GM23338 (cell line): ENCODE measurements around the gene KIAA1755. TPM values are rescaled to one million over a fixed set of nuclear protein-coding genes. Genes with fewer than 3 reads are reported as not detected.

Experiments
- ATAC-seq: fragments of 200-7000 bp; cut with Tn5 transposase; 3 replicates; pipeline ENCODE4 v1.9.1; 2020
- DNase-seq: peaks from one replicate; pipeline ENCODE4 v3.0.0-alpha.2; 2015; ENCODE audit warnings: low spot score
- H2AFZ ChIP-seq: fragments of 200-600 bp; sonication (generic); 2 replicates; pipeline ENCODE4 v1.8.0; 2016; ENCODE audit warnings: antibody characterized with exemption, mild to moderate bottlenecking, moderate library complexity
- H3F3A ChIP-seq: fragments of 200-600 bp; sonication (generic); replicated peaks from 2 replicates; pipeline ENCODE4 v1.8.0; 2017; ENCODE audit warnings: antibody characterized with exemption, mixed run types, low read depth
- H3K27ac ChIP-seq: fragments of 200-600 bp; sonication (generic); 2 replicates; pipeline ENCODE4 v1.6.1; 2016; ENCODE audit warnings: low read depth
- H3K27me3 ChIP-seq: fragments of 200-600 bp; sonication (generic); 2 replicates; pipeline ENCODE4 v1.8.0; 2016; ENCODE audit warnings: mild to moderate bottlenecking, mixed run types, moderate library complexity; ENCODE audit not compliant: insufficient read depth
- H3K36me3 ChIP-seq: fragments of 200-600 bp; sonication (generic); 2 replicates; pipeline ENCODE4 v1.8.0; 2016; ENCODE audit warnings: mild to moderate bottlenecking; ENCODE audit not compliant: insufficient read depth
- H3K4me1 ChIP-seq: fragments of 200-600 bp; sonication (generic); 2 replicates; pipeline ENCODE4 v1.8.0; 2016; ENCODE audit warnings: mild to moderate bottlenecking, moderate library complexity; ENCODE audit not compliant: insufficient read depth
- H3K4me2 ChIP-seq: fragments of 200-600 bp; sonication (generic); 2 replicates; pipeline ENCODE4 v1.7.1; 2017; ENCODE audit warnings: mixed run types
- H3K4me3 ChIP-seq: fragments of 200-600 bp; sonication (generic); 2 replicates; pipeline ENCODE4 v1.6.1; 2016; ENCODE audit warnings: mixed run types
- H3K79me2 ChIP-seq: fragments of 200-600 bp; sonication (generic); replicated peaks from 2 replicates; pipeline ENCODE4 v1.8.0; 2017; ENCODE audit warnings: mild to moderate bottlenecking; ENCODE audit not compliant: insufficient read depth
- H3K9me2 ChIP-seq: fragments of 200-600 bp; sonication (generic); 2 replicates; pipeline ENCODE4 v1.8.0; 2017; ENCODE audit not compliant: insufficient read depth
- H4K20me1 ChIP-seq: fragments of 200-600 bp; sonication (generic); replicated peaks from 2 replicates; pipeline ENCODE4 v1.8.0; 2017; ENCODE audit warnings: mild to moderate bottlenecking; ENCODE audit not compliant: insufficient read depth
- H3K27ac Mint-ChIP-seq: 2 replicates; pipeline ENCODE4 v1.8.0; 2020; ENCODE audit warnings: inconsistent platforms, mild to moderate bottlenecking, moderate library complexity, mixed read lengths
- H3K27me3 Mint-ChIP-seq: 3 replicates; pipeline ENCODE4 v1.8.0; 2022; ENCODE audit warnings: low read depth, mild to moderate bottlenecking, moderate library complexity, mixed read lengths, inconsistent platforms; ENCODE audit not compliant: insufficient read depth, poor library complexity
- H3K36me3 Mint-ChIP-seq: 3 replicates; pipeline ENCODE4 v1.8.0; 2021; ENCODE audit warnings: low read depth, mild to moderate bottlenecking, inconsistent platforms, moderate library complexity, mixed read lengths
- H3K4me1 Mint-ChIP-seq: 3 replicates; pipeline ENCODE4 v1.8.0; 2020; ENCODE audit warnings: mild to moderate bottlenecking, inconsistent platforms, mixed read lengths
- H3K4me3 Mint-ChIP-seq: 3 replicates; pipeline ENCODE4 v1.8.0; 2021; ENCODE audit warnings: moderate library complexity, mild to moderate bottlenecking, inconsistent platforms, mixed read lengths
- H3K9me3 Mint-ChIP-seq: 3 replicates; pipeline ENCODE4 v1.8.0; 2020; ENCODE audit warnings: moderate library complexity, mild to moderate bottlenecking, inconsistent platforms, mixed read lengths
- CREB1 ChIP-seq: fragments of 250-450 bp; sonication (Bioruptor Pico); IDR thresholded peaks from 2 replicates; pipeline ENCODE4 v1.5.0; 2020; ENCODE audit warnings: low read depth, mild to moderate bottlenecking, moderate library complexity
- EZH2 ChIP-seq: fragments of 200-600 bp; sonication (generic); IDR thresholded peaks from one replicate; pipeline ENCODE4 v1.8.0; 2017; ENCODE audit warnings: antibody characterized with exemption, mild to moderate bottlenecking, low read depth; ENCODE audit not compliant: unreplicated experiment
- EZH2phosphoT487 ChIP-seq: fragments of 200-600 bp; sonication (generic); IDR thresholded peaks from one replicate; pipeline ENCODE4 v1.8.1; 2018; ENCODE audit warnings: antibody characterized with exemption; ENCODE audit not compliant: unreplicated experiment
- JUNB ChIP-seq: IDR thresholded peaks from one replicate; pipeline ENCODE4 v1.6.1; 2016; ENCODE audit warnings: antibody characterized with exemption; ENCODE audit not compliant: unreplicated experiment
- NANOG ChIP-seq: IDR thresholded peaks from 2 replicates; pipeline ENCODE4 v1.6.1; 2016; ENCODE audit warnings: antibody characterized with exemption, borderline replicate concordance
- POLR2AphosphoS5 ChIP-seq: IDR thresholded peaks from 2 replicates; pipeline ENCODE4 v1.6.1; 2016; ENCODE audit warnings: antibody characterized with exemption, low read depth
- STAT1 ChIP-seq: IDR thresholded peaks from one replicate; pipeline ENCODE4 v1.6.1; 2016; ENCODE audit warnings: antibody characterized with exemption; ENCODE audit not compliant: unreplicated experiment
- ZNF114 ChIP-seq: fragments of 250-450 bp; sonication (Bioruptor Pico); IDR thresholded peaks from 2 replicates; pipeline ENCODE4 v1.5.0; 2020; ENCODE audit warnings: mild to moderate bottlenecking, moderate library complexity
- ZNF331 ChIP-seq: fragments of 250-450 bp; sonication (Bioruptor Pico); IDR thresholded peaks from 2 replicates; pipeline ENCODE4 v1.5.0; 2020; ENCODE audit warnings: low read depth, mild to moderate bottlenecking, moderate library complexity
- polyA plus RNA-seq: library from polyadenylated mRNA; unstranded; fragments of >200 nt; fragmentation: Nextera tagmentation; extraction: Ambion mirVana; gene quantifications from 2 replicates; pipeline ENCODE4 v1.2.1, GENCODE V29; 2016
- total RNA-seq: library from RNA; depleted of rRNA; stranded (reverse); fragments of >200 nt; shearing (Covaris generic); gene quantifications from 2 replicates; pipeline ENCODE4 v1.2.3, GENCODE V29; 2014
- TF ChIP-seq, protein P1 (sequence below): IDR thresholded peaks from one replicate; pipeline ENCODE4 v1.6.1; 2018; ENCODE audit warnings: antibody characterized with exemption; ENCODE audit not compliant: unreplicated experiment
- TF ChIP-seq, protein P2 (sequence below): fragments of 250-450 bp; sonication (Bioruptor Pico); IDR thresholded peaks from 2 replicates; pipeline ENCODE4 v1.5.0; 2020; ENCODE audit warnings: mild to moderate bottlenecking, moderate library complexity
- TF ChIP-seq, protein P3 (sequence below): IDR thresholded peaks from 2 replicates; pipeline ENCODE4 v1.6.1; 2016; ENCODE audit warnings: antibody characterized with exemption
- TF ChIP-seq, protein P4 (sequence below), 2 experiments: fragments of 200-600 bp in 1 of 2; sonication (generic) in 1 of 2; conservative IDR thresholded peaks; 2 replicates each; pipeline versions ENCODE4 v1.5.1 to v1.6.1; 2016 to 2017; ENCODE audit warnings: antibody characterized with exemption in 2 of 2, low read depth in 2 of 2, mild to moderate bottlenecking in 2 of 2, moderate library complexity in 1 of 2

KIAA1755 gene
- total and polyA plus RNA-seq, 2 experiments from 2014 or later, result 0.28 TPM; not detected in 1

DNA sequence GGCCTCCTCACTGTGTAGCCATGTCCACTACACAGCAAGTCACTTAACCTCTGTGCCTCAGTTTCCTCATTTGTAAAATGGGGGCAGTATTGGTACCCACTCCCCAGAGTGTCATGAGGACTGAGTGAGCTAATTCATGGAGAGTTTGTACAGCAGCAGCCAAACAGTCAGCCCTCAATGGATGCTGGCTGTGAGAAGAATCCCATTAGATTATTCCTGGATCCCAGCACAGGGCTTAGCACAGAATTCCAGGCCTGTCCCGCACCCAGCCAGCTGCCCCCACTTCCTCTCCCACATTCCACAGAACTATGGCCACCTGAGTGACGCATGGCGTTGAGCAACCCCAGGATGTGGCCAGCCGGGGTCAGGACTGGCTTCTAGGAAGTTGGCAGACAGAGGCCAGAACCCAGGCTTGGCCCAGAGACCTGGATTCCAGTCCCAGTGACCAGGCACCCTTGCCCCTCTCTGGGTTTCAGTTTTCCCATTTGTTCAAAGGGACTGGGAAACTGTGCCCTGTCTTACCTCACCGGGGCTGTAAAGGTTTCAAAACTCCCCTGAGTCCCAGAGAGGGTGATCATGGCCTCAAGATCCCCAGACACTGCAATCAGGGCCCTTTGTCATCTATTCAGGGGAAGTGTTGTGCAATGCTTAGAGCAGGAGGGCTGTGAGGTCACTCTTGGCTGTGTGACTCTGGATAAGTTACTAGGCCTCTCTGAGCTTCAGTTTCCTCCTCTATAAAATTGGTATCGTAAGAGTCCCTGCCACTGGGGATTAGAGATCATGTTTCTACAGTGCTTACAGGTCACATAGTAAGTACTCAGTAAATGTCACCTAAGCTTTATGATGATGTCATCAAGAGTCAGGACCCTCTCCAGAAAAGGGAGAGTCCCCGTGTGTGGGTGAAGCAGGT is 92.4 kb downstream of the KIAA1755 start:
- no peaks in the 10 kb centered on the region for H3K79me2 ChIP-seq
- H3K4me3 ChIP-seq, result no peak overlapping the region
- Mint-ChIP-seq H3K9me3 (no peaks in the 10 kb centered on the region), H3K36me3 (no peaks in the 10 kb centered on the region), H3K4me3 (no peak overlapping the region), H3K27ac (no peak overlapping the region), H3K4me1 (no peaks in the 10 kb centered on the region; the same call in 1 of the 3 replicates), H3K27me3 (peaks cover 5% of the 10 kb centered on the region)
- H3K9me2 ChIP-seq, result no peaks in the 10 kb centered on the region
- ATAC-seq, result no peak
- H3K4me1 ChIP-seq, result no peaks in the 10 kb centered on the region
- TF ChIP-seq JUNB (no peak), EZH2phosphoT487 (no peak), ZNF114 (CRISPR knock-in tag) (no peak), ZNF331 (CRISPR knock-in tag) (no peak), CREB1 (CRISPR knock-in tag) (no peak), POLR2AphosphoS5 (no peak), EZH2 (no peak), NANOG (no peak), STAT1 (no peak)
- TF ChIP-seq, protein P1, sequence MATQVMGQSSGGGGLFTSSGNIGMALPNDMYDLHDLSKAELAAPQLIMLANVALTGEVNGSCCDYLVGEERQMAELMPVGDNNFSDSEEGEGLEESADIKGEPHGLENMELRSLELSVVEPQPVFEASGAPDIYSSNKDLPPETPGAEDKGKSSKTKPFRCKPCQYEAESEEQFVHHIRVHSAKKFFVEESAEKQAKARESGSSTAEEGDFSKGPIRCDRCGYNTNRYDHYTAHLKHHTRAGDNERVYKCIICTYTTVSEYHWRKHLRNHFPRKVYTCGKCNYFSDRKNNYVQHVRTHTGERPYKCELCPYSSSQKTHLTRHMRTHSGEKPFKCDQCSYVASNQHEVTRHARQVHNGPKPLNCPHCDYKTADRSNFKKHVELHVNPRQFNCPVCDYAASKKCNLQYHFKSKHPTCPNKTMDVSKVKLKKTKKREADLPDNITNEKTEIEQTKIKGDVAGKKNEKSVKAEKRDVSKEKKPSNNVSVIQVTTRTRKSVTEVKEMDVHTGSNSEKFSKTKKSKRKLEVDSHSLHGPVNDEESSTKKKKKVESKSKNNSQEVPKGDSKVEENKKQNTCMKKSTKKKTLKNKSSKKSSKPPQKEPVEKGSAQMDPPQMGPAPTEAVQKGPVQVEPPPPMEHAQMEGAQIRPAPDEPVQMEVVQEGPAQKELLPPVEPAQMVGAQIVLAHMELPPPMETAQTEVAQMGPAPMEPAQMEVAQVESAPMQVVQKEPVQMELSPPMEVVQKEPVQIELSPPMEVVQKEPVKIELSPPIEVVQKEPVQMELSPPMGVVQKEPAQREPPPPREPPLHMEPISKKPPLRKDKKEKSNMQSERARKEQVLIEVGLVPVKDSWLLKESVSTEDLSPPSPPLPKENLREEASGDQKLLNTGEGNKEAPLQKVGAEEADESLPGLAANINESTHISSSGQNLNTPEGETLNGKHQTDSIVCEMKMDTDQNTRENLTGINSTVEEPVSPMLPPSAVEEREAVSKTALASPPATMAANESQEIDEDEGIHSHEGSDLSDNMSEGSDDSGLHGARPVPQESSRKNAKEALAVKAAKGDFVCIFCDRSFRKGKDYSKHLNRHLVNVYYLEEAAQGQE, result no peak
- TF ChIP-seq, protein P2, sequence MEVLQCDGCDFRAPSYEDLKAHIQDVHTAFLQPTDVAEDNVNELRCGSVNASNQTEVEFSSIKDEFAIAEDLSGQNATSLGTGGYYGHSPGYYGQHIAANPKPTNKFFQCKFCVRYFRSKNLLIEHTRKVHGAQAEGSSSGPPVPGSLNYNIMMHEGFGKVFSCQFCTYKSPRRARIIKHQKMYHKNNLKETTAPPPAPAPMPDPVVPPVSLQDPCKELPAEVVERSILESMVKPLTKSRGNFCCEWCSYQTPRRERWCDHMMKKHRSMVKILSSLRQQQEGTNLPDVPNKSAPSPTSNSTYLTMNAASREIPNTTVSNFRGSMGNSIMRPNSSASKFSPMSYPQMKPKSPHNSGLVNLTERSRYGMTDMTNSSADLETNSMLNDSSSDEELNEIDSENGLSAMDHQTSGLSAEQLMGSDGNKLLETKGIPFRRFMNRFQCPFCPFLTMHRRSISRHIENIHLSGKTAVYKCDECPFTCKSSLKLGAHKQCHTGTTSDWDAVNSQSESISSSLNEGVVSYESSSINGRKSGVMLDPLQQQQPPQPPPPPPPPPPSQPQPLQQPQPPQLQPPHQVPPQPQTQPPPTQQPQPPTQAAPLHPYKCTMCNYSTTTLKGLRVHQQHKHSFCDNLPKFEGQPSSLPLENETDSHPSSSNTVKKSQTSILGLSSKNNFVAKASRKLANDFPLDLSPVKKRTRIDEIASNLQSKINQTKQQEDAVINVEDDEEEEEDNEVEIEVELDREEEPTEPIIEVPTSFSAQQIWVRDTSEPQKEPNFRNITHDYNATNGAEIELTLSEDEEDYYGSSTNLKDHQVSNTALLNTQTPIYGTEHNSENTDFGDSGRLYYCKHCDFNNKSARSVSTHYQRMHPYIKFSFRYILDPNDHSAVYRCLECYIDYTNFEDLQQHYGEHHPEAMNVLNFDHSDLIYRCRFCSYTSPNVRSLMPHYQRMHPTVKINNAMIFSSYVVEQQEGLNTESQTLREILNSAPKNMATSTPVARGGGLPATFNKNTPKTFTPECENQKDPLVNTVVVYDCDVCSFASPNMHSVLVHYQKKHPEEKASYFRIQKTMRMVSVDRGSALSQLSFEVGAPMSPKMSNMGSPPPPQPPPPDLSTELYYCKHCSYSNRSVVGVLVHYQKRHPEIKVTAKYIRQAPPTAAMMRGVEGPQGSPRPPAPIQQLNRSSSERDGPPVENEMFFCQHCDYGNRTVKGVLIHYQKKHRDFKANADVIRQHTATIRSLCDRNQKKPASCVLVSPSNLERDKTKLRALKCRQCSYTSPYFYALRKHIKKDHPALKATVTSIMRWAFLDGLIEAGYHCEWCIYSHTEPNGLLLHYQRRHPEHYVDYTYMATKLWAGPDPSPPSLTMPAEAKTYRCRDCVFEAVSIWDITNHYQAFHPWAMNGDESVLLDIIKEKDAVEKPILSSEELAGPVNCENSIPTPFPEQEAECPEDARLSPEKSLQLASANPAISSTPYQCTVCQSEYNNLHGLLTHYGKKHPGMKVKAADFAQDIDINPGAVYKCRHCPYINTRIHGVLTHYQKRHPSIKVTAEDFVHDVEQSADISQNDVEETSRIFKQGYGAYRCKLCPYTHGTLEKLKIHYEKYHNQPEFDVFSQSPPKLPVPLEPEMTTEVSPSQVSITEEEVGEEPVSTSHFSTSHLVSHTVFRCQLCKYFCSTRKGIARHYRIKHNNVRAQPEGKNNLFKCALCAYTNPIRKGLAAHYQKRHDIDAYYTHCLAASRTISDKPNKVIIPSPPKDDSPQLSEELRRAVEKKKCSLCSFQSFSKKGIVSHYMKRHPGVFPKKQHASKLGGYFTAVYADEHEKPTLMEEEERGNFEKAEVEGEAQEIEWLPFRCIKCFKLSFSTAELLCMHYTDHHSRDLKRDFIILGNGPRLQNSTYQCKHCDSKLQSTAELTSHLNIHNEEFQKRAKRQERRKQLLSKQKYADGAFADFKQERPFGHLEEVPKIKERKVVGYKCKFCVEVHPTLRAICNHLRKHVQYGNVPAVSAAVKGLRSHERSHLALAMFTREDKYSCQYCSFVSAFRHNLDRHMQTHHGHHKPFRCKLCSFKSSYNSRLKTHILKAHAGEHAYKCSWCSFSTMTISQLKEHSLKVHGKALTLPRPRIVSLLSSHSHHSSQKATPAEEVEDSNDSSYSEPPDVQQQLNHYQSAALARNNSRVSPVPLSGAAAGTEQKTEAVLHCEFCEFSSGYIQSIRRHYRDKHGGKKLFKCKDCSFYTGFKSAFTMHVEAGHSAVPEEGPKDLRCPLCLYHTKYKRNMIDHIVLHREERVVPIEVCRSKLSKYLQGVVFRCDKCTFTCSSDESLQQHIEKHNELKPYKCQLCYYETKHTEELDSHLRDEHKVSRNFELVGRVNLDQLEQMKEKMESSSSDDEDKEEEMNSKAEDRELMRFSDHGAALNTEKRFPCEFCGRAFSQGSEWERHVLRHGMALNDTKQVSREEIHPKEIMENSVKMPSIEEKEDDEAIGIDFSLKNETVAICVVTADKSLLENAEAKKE (CRISPR knock-in tag), result no peak
- TF ChIP-seq, protein P3, sequence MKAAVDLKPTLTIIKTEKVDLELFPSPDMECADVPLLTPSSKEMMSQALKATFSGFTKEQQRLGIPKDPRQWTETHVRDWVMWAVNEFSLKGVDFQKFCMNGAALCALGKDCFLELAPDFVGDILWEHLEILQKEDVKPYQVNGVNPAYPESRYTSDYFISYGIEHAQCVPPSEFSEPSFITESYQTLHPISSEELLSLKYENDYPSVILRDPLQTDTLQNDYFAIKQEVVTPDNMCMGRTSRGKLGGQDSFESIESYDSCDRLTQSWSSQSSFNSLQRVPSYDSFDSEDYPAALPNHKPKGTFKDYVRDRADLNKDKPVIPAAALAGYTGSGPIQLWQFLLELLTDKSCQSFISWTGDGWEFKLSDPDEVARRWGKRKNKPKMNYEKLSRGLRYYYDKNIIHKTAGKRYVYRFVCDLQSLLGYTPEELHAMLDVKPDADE, result no peak
- TF ChIP-seq, protein P4, sequence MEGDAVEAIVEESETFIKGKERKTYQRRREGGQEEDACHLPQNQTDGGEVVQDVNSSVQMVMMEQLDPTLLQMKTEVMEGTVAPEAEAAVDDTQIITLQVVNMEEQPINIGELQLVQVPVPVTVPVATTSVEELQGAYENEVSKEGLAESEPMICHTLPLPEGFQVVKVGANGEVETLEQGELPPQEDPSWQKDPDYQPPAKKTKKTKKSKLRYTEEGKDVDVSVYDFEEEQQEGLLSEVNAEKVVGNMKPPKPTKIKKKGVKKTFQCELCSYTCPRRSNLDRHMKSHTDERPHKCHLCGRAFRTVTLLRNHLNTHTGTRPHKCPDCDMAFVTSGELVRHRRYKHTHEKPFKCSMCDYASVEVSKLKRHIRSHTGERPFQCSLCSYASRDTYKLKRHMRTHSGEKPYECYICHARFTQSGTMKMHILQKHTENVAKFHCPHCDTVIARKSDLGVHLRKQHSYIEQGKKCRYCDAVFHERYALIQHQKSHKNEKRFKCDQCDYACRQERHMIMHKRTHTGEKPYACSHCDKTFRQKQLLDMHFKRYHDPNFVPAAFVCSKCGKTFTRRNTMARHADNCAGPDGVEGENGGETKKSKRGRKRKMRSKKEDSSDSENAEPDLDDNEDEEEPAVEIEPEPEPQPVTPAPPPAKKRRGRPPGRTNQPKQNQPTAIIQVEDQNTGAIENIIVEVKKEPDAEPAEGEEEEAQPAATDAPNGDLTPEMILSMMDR (conservative IDR thresholded peaks at IDR 0.05; ENCODE audit: low read depth in 2 of 2), result no peak
- H4K20me1 ChIP-seq, result no peaks in the 10 kb centered on the region
- no peak overlapping the region for H3K27ac ChIP-seq
- peak; percentile 56 for DNase-seq
- no peaks in the 10 kb centered on the region for H3K36me3 ChIP-seq
- H3K27me3 ChIP-seq, result no peaks in the 10 kb centered on the region
- H2AFZ ChIP-seq, result no peak overlapping the region
- no peak overlapping the region for H3K4me2 ChIP-seq
- H3F3A ChIP-seq, result no peaks in the 10 kb centered on the region
